Effector memory CD4-positive, alpha-beta T cell (primary cell): Measurements from ENCODE around the gene GNA15.
"Not testable (repeated sequence)": the region's sequence is repeated elsewhere in the genome, so short reads cannot be mapped to it uniquely, and the experiment has no call there.

Source experiments
- DNase-seq, 3 donors: peaks; one replicate each; pipeline ENCODE4 v3.0.0-alpha.2; 2020
- H3K27ac ChIP-seq: 2 replicates; pipeline ENCODE4 v1.7.0; 2013; ENCODE audit warnings: mild to moderate bottlenecking, low read length, moderate library complexity; ENCODE audit not compliant: insufficient read depth, poor library complexity, severe bottlenecking
- H3K27me3 ChIP-seq: replicated peaks from 2 replicates; pipeline ENCODE4 v1.7.0; 2013; ENCODE audit warnings: mild to moderate bottlenecking, low read length; ENCODE audit not compliant: insufficient read depth, control insufficient read depth, poor library complexity, severe bottlenecking
- H3K36me3 ChIP-seq: 2 replicates; pipeline ENCODE4 v1.7.0; 2013; ENCODE audit warnings: mild to moderate bottlenecking, low read length, moderate library complexity; ENCODE audit not compliant: control insufficient read depth, insufficient read depth
- H3K4me1 ChIP-seq: 2 replicates; pipeline ENCODE4 v1.7.0; 2013; ENCODE audit warnings: low read length, mild to moderate bottlenecking; ENCODE audit not compliant: control insufficient read depth, insufficient read depth, poor library complexity, severe bottlenecking
- H3K4me3 ChIP-seq: 2 replicates; pipeline ENCODE4 v1.7.0; 2013; ENCODE audit warnings: low read length, low read depth, mild to moderate bottlenecking; ENCODE audit not compliant: insufficient read depth, poor library complexity, severe bottlenecking
- H3K9me3 ChIP-seq: 2 replicates; pipeline ENCODE4 v1.7.0; 2013; ENCODE audit warnings: mild to moderate bottlenecking, low read length, moderate library complexity; ENCODE audit not compliant: control insufficient read depth

The GNA15 gene

GRCh38 chr19:3202346-3202745 is 66.5 kb downstream of the GNA15 start:
- DNase-seq, result no peak
- Histone ChIP-seq H3K9me3 (no peaks in the 10 kb centered on the region), H3K4me3 (no peak overlapping the region), H3K4me1 (no peaks in the 10 kb centered on the region), H3K27ac (no peak overlapping the region), H3K36me3 (peaks cover 25% of the 10 kb centered on the region), H3K27me3 (no peaks in the 10 kb centered on the region)

GRCh38 chr19:3202895-3203294 is 67.1 kb downstream of the GNA15 start:
- not testable (repeated sequence) for H3K4me1 ChIP-seq, H3K4me3 ChIP-seq, H3K27ac ChIP-seq, DNase-seq, H3K27me3 ChIP-seq, H3K9me3 ChIP-seq
- peaks cover 30% of the 10 kb centered on the region for H3K36me3 ChIP-seq

- H3K27ac ChIP-seq, result no peak overlapping the region
- H3K4me3 ChIP-seq, result no peak overlapping the region
- H3K4me1 ChIP-seq, result no peaks in the 10 kb centered on the region
- H3K27me3 ChIP-seq, result no peaks in the 10 kb centered on the region
- peaks cover 33% of the 10 kb centered on the region for H3K36me3 ChIP-seq
- no peak for DNase-seq
- H3K9me3 ChIP-seq, result no peaks in the 10 kb centered on the region
Measured at GRCh38 chr19:3203805-3204645, 68.2 kb downstream of the GNA15 start.

GRCh38 chr19:3204646-3205275 is 68.9 kb downstream of the GNA15 start:
- no peak overlapping the region for H3K4me3 ChIP-seq
- no peak for DNase-seq
- no peaks in the 10 kb centered on the region for H3K9me3 ChIP-seq
- no peaks in the 10 kb centered on the region for H3K4me1 ChIP-seq
- no peaks in the 10 kb centered on the region for H3K27me3 ChIP-seq
- no peak overlapping the region for H3K27ac ChIP-seq
- H3K36me3 ChIP-seq, result peaks cover 33% of the 10 kb centered on the region

GRCh38 chr19:3206216-3206953 is 70.6 kb downstream of the GNA15 start:
- Histone ChIP-seq H3K27me3 (no peaks in the 10 kb centered on the region), H3K9me3 (no peaks in the 10 kb centered on the region), H3K36me3 (peaks cover 33% of the 10 kb centered on the region), H3K4me3 (no peak overlapping the region), H3K27ac (no peak overlapping the region), H3K4me1 (no peaks in the 10 kb centered on the region)
- no peak for DNase-seq

- Histone ChIP-seq H3K4me3 (no peak overlapping the region), H3K36me3 (peaks cover 33% of the 10 kb centered on the region), H3K4me1 (no peaks in the 10 kb centered on the region), H3K9me3 (no peaks in the 10 kb centered on the region), H3K27ac (no peak overlapping the region), H3K27me3 (no peaks in the 10 kb centered on the region)
- no peak for DNase-seq
Measured at GRCh38 chr19:3207461-3208242, 71.8 kb downstream of the GNA15 start.

- DNase-seq, result no peak
- H3K9me3 ChIP-seq, result no peaks in the 10 kb centered on the region
- H3K4me3 ChIP-seq, result no peak overlapping the region
- no peak overlapping the region for H3K27ac ChIP-seq
- no peaks in the 10 kb centered on the region for H3K27me3 ChIP-seq
- H3K4me1 ChIP-seq, result no peaks in the 10 kb centered on the region
- peaks cover 33% of the 10 kb centered on the region for H3K36me3 ChIP-seq
Measured at GRCh38 chr19:3208317-3209207, 72.7 kb downstream of the GNA15 start.

- H3K4me1 ChIP-seq, result no peaks in the 10 kb centered on the region
- no peak overlapping the region for H3K4me3 ChIP-seq
- H3K36me3 ChIP-seq, result peaks cover 18% of the 10 kb centered on the region
- H3K27ac ChIP-seq, result no peak overlapping the region
- peak; percentile 28 to 51 (median 32) for DNase-seq
- no peaks in the 10 kb centered on the region for H3K27me3 ChIP-seq
- no peaks in the 10 kb centered on the region for H3K9me3 ChIP-seq
Measured at GRCh38 chr19:3210347-3211017, 74.6 kb downstream of the GNA15 start.
